ENCODE data around the gene PRKCA.

- TF ChIP-seq CTCF (IDR thresholded peaks at IDR 0.05; ENCODE audit: insufficient read depth, low read length): no peak
- TF ChIP-seq POLR2AphosphoS5 (IDR thresholded peaks at IDR 0.05; ENCODE audit: low read depth): no peak
- TF ChIP-seq REST (IDR thresholded peaks at IDR 0.05; ENCODE audit: insufficient replicate concordance, low read depth): no peak
These were observed 447.7 kb downstream of the PRKCA start for GRCh38 chr17:66750116-66750515.

All from HL-60 (cell line).